Fibroblast of lung (primary cell): ENCODE measurements around the gene SPTBN1. TPM values are rescaled to one million over a fixed set of nuclear protein-coding genes. Genes with fewer than 3 reads are reported as not detected.

Experiments
- DNase-seq, 2 donors: peaks; one replicate each; pipeline versions ENCODE4 v3.0.0 to v3.0.0-alpha.2; 2010; ENCODE audit warnings: low read depth in 2 of 2
- H2AFZ ChIP-seq: 2 replicates; pipeline ENCODE4 v1.5.1; 2012; ENCODE audit warnings: low read length, control low read depth, inconsistent platforms
- H3K27ac ChIP-seq: 2 replicates; pipeline ENCODE4 v1.5.1; 2011; ENCODE audit warnings: low read length, control low read depth; ENCODE audit not compliant: insufficient read depth
- H3K27me3 ChIP-seq: 2 replicates; pipeline ENCODE4 v1.5.1; 2011; ENCODE audit warnings: mild to moderate bottlenecking, low read length; ENCODE audit not compliant: control insufficient read depth, insufficient read depth
- H3K36me3 ChIP-seq: 2 replicates; pipeline ENCODE4 v1.5.1; 2011; ENCODE audit warnings: low read length; ENCODE audit not compliant: control insufficient read depth, insufficient read depth
- H3K4me1 ChIP-seq: 2 replicates; pipeline ENCODE4 v1.5.1; 2011; ENCODE audit warnings: low read length; ENCODE audit not compliant: control insufficient read depth, insufficient read depth; ENCODE audit errors: extremely low read depth
- H3K4me2 ChIP-seq: 2 replicates; pipeline ENCODE4 v1.5.1; 2011; ENCODE audit warnings: low read length, control low read depth; ENCODE audit not compliant: insufficient read depth; ENCODE audit errors: extremely low read depth
- H3K4me3 ChIP-seq, 4 experiments: fragments of 200-600 bp in 1 of 4; sonication (generic) in 1 of 4; replicated peaks in 1 of 4; 2 replicates each; pipeline ENCODE4 v1.5.1; 2011 to 2016; ENCODE audit warnings: low read length in 4 of 4, low read depth in 3 of 4, mild to moderate bottlenecking in 3 of 4, control low read depth in 2 of 4, inconsistent platforms in 1 of 4, mixed read lengths in 1 of 4; ENCODE audit not compliant: insufficient read depth in 1 of 4; ENCODE audit errors: control extremely low read depth in 1 of 4
- H3K79me2 ChIP-seq: 2 replicates; pipeline ENCODE4 v1.5.1; 2012; ENCODE audit warnings: mild to moderate bottlenecking, low read length, inconsistent platforms; ENCODE audit not compliant: control insufficient read depth, insufficient read depth
- H3K9ac ChIP-seq: 2 replicates; pipeline ENCODE4 v1.5.1; 2011; ENCODE audit warnings: mild to moderate bottlenecking, low read length, control low read depth; ENCODE audit not compliant: insufficient read depth
- H3K9me3 ChIP-seq: 2 replicates; pipeline ENCODE4 v1.5.1; 2012; ENCODE audit warnings: low read depth, low read length; ENCODE audit not compliant: control insufficient read depth, insufficient read depth
- H4K20me1 ChIP-seq: 2 replicates; pipeline ENCODE4 v1.5.1; 2011; ENCODE audit warnings: low read length; ENCODE audit not compliant: control insufficient read depth, insufficient read depth; ENCODE audit errors: extremely low read depth
- CTCF ChIP-seq, 2 donors: IDR thresholded peaks in 1 of 2; conservative IDR thresholded peaks in 1 of 2; 1 replicate in 1 of 2; 2 replicates in 1 of 2; pipeline ENCODE4 v1.5.1; 2011 to 2012; ENCODE audit warnings: low read length in 2 of 2, control low read depth in 1 of 2, inconsistent platforms in 1 of 2, low read depth in 1 of 2, mild to moderate bottlenecking in 1 of 2
- EZH2 ChIP-seq: IDR thresholded peaks from 2 replicates; pipeline ENCODE4 v1.5.1; 2012; ENCODE audit warnings: low read length, control low read depth, mild to moderate bottlenecking; ENCODE audit errors: missing control alignments
- polyA plus RNA-seq, 2 donors: library from polyadenylated mRNA; depleted of rRNA in 1 of 2; stranded (reverse) in 1 of 2; unstranded in 1 of 2; fragments of >200 nt; gene quantifications; 2 replicates each; pipeline ENCODE4 v1.2.1, GENCODE V29; 2011 to 2012; ENCODE audit warnings: missing spikeins in 1 of 2
- total RNA-seq: library from RNA; depleted of rRNA; stranded (reverse); fragments of >200 nt; gene quantifications from 2 replicates; pipeline ENCODE4 v1.2.1, GENCODE V29; 2014

SPTBN1 gene
- total and polyA plus RNA-seq, 2 donors (not counting 1 experiment from before 2014, with no cell fraction given), result 123 to 325 TPM

- TF ChIP-seq EZH2 (no peak), CTCF (conservative IDR thresholded peaks at IDR 0.05 in 1 of 2, IDR thresholded peaks at IDR 0.05 in 1 of 2; ENCODE audit: low read depth in 1 of 2, low read length in 2 of 2) (no peak)
- H3K4me1 ChIP-seq, result peaks cover 27% of the 10 kb centered on the region
- H3K27ac ChIP-seq, result no peak overlapping the region
- no peak for DNase-seq
- H3K4me2 ChIP-seq, result no peak overlapping the region
- no peak overlapping the region for H3K9ac ChIP-seq
- H2AFZ ChIP-seq, result no peak overlapping the region
- no peaks in the 10 kb centered on the region for H3K9me3 ChIP-seq
- H4K20me1 ChIP-seq, result no peaks in the 10 kb centered on the region
- no peaks in the 10 kb centered on the region for H3K27me3 ChIP-seq
- H3K4me3 ChIP-seq, result no peak overlapping the region
- no peaks in the 10 kb centered on the region for H3K79me2 ChIP-seq
- H3K36me3 ChIP-seq, result peaks cover 22% of the 10 kb centered on the region
These were observed 211.9 kb downstream of the SPTBN1 start for GRCh38 chr2:54667726-54668650.

GRCh38 chr2:54668711-54669110 lies 212.6 kb downstream of the SPTBN1 start:
- H2AFZ ChIP-seq, result no peak overlapping the region
- no peak for DNase-seq
- no peaks in the 10 kb centered on the region for H3K9me3 ChIP-seq
- H3K27ac ChIP-seq, result no peak overlapping the region
- no peak for TF ChIP-seq CTCF (conservative IDR thresholded peaks at IDR 0.05 in 1 of 2, IDR thresholded peaks at IDR 0.05 in 1 of 2; ENCODE audit: low read depth in 1 of 2, low read length in 2 of 2)
- TF ChIP-seq EZH2, result no peak
- H3K27me3 ChIP-seq, result no peaks in the 10 kb centered on the region
- H4K20me1 ChIP-seq, result no peaks in the 10 kb centered on the region
- H3K79me2 ChIP-seq, result no peaks in the 10 kb centered on the region
- H3K4me1 ChIP-seq, result peaks cover 34% of the 10 kb centered on the region
- H3K4me2 ChIP-seq, result no peak overlapping the region
- no peak overlapping the region for H3K4me3 ChIP-seq
- H3K36me3 ChIP-seq, result peaks cover 18% of the 10 kb centered on the region
- H3K9ac ChIP-seq, result no peak overlapping the region

- TF ChIP-seq CTCF (conservative IDR thresholded peaks at IDR 0.05 in 1 of 2, IDR thresholded peaks at IDR 0.05 in 1 of 2; ENCODE audit: low read depth in 1 of 2, low read length in 2 of 2) (no peak), EZH2 (no peak)
- Histone ChIP-seq H3K4me3 (no peak overlapping the region), H3K27ac (no peak overlapping the region), H3K79me2 (no peaks in the 10 kb centered on the region), H3K9ac (no peak overlapping the region), H3K4me1 (peaks cover 34% of the 10 kb centered on the region), H3K9me3 (no peaks in the 10 kb centered on the region), H3K4me2 (no peak overlapping the region), H2AFZ (no peak overlapping the region), H4K20me1 (no peaks in the 10 kb centered on the region), H3K27me3 (no peaks in the 10 kb centered on the region), H3K36me3 (peaks cover 13% of the 10 kb centered on the region)
- peak; percentile 39 to 90 for DNase-seq
These were observed 213.8 kb downstream of the SPTBN1 start for GRCh38 chr2:54669677-54670484.
